A549 (cell line): Measurements from ENCODE around the gene FGF18. TPM values are rescaled to one million over a fixed set of nuclear protein-coding genes. Genes with fewer than 3 reads are reported as not detected.
A peak's percentile ranks its signal among the peaks of the same experiment; 100 is the strongest.
"Not testable (repeated sequence)": the region's sequence is repeated elsewhere in the genome, so short reads cannot be mapped to it uniquely, and the experiment has no call there.

Experiments used
- ATAC-seq, 2 experiments: fragments of 200-7000 bp in 1 of 2; fragments of >200 bp in 1 of 2; cut with Nextera tagmentation in 1 of 2; cut with Tn5 transposase in 1 of 2; 3 replicates each; pipeline versions ENCODE4 v1.8.0 to v1.9.1; 2018 to 2020; ENCODE audit warnings: mild to moderate bottlenecking in 1 of 2, moderate library complexity in 1 of 2
- CTCF ChIA-PET: fragments of 300-600 bp; sonication (Branson Sonifier 250); formaldehyde crosslinking; extraction: SDS; loops from one replicate; lab custom pipeline; 2021; ENCODE audit warnings: antibody characterized with exemption, inconsistent platforms; lab: Yijun Ruan, JAX
- POLR2A ChIA-PET: fragments of 350-600 bp; formaldehyde crosslinking; extraction: SDS; loops from one replicate; lab custom pipeline; 2021; ENCODE audit warnings: antibody characterized with exemption, inconsistent platforms; lab: Yijun Ruan, JAX
- DNase-seq, 2 experiments: peaks; one replicate each; pipeline versions ENCODE4 v3.0.0 to v3.0.0-alpha.2; 2011 to 2016; ENCODE audit warnings: low read depth in 1 of 2, low spot score in 1 of 2
- FAIRE-seq: peaks from 2 replicates; lab custom pipeline; 2011; peaks lifted over from hg19 to GRCh38; lab: Jason Lieb, UNC
- H3K27ac ChIP-seq, 2 experiments: fragments of >200 bp; sonication (Bioruptor Twin); formaldehyde crosslinking; 3 replicates each; pipeline ENCODE4 v1.5.1; 2016 to 2017
- H3K4me1 ChIP-seq: fragments of >200 bp; sonication (Bioruptor Twin); formaldehyde crosslinking; 3 replicates; pipeline ENCODE4 v1.6.1; 2016
- H3K4me2 ChIP-seq: fragments of >200 bp; sonication (Bioruptor Twin); formaldehyde crosslinking; 3 replicates; pipeline ENCODE4 v1.6.1; 2016
- H3K4me3 ChIP-seq: fragments of >200 bp; sonication (Bioruptor Twin); formaldehyde crosslinking; 3 replicates; pipeline ENCODE4 v1.5.1; 2016
- H3K9me3 ChIP-seq: fragments of >200 bp; sonication (Bioruptor Twin); formaldehyde crosslinking; 3 replicates; pipeline ENCODE4 v1.6.1; 2016
- CBX2 ChIP-seq: fragments of 200-600 bp; sonication (generic); IDR thresholded peaks from 2 replicates; pipeline ENCODE4 v1.6.1; 2016; ENCODE audit warnings: low read depth, mild to moderate bottlenecking, borderline replicate concordance
- EHF ChIP-seq: fragments of 250-450 bp; sonication (Bioruptor Pico); IDR thresholded peaks from 2 replicates; pipeline ENCODE4 v1.5.0; 2020; ENCODE audit warnings: mild to moderate bottlenecking
- FOSB ChIP-seq: fragments of 250-450 bp; sonication (Bioruptor Pico); IDR thresholded peaks from 2 replicates; pipeline ENCODE4 v1.5.0; 2020; ENCODE audit warnings: mild to moderate bottlenecking, moderate library complexity
- HOXA7 ChIP-seq: fragments of 250-450 bp; sonication (Bioruptor Pico); IDR thresholded peaks from 2 replicates; pipeline ENCODE4 v1.5.0; 2020; ENCODE audit warnings: mild to moderate bottlenecking, moderate library complexity
- JUN ChIP-seq, 2 experiments: fragments of >200 bp; sonication (Bioruptor Twin); formaldehyde crosslinking; IDR thresholded peaks; 2 replicates in 1 of 2; 3 replicates in 1 of 2; pipeline ENCODE4 v1.6.1; 2016 to 2017
- RARB ChIP-seq: fragments of 250-450 bp; sonication (Bioruptor Pico); IDR thresholded peaks from 2 replicates; pipeline ENCODE4 v1.8.0; 2021; ENCODE audit warnings: mild to moderate bottlenecking, moderate library complexity
- RNF2 ChIP-seq: fragments of 200-600 bp; sonication (generic); IDR thresholded peaks from 2 replicates; pipeline ENCODE4 v1.6.1; 2016; ENCODE audit warnings: low read depth, mild to moderate bottlenecking, antibody characterized with exemption, moderate library complexity, borderline replicate concordance
- SREBF2 ChIP-seq: fragments of 450-650 bp; IDR thresholded peaks from 2 replicates; pipeline ENCODE4 v1.6.1; 2014; ENCODE audit warnings: mild to moderate bottlenecking, moderate library complexity
- TFCP2L1 ChIP-seq: fragments of 250-450 bp; sonication (Bioruptor Pico); IDR thresholded peaks from 2 replicates; pipeline ENCODE4 v1.5.0; 2021; ENCODE audit warnings: mild to moderate bottlenecking
- WGBS: methylation state at CpG from one replicate; pipeline ENCODE4 v1.1.6; 2017; ENCODE audit errors: missing lambda C conversion rate; 5-methylcytosine and 5-hydroxymethylcytosine counted together
- polyA plus RNA-seq, 4 experiments: library from polyadenylated mRNA; depleted of rRNA in 3 of 4; stranded (reverse); fragments of >200 nt; fragmentation: RNase III in 1 of 4; extraction: RNeasy Plus Mini Kit Qiagen cat#74134 plus additional on column Dnase treatment in 1 of 4; gene quantifications; 2 replicates in 3 of 4; 3 replicates in 1 of 4; pipeline ENCODE4 v1.2.3, GENCODE V29; 2011 to 2017
- TF ChIP-seq, protein P1 (sequence below): fragments of >200 bp; sonication (Bioruptor Twin); formaldehyde crosslinking; IDR thresholded peaks from 2 replicates; pipeline ENCODE4 v1.6.1; 2016
- TF ChIP-seq, protein P2 (sequence below): fragments of >200 bp; sonication (Bioruptor Twin); formaldehyde crosslinking; IDR thresholded peaks from 3 replicates; pipeline ENCODE4 v1.5.1; 2016
- TF ChIP-seq, protein P3 (sequence below): IDR thresholded peaks from 2 replicates; pipeline ENCODE4 v1.6.1; 2012

The FGF18 gene
- polyA plus RNA-seq, 2 of the 4 experiments (the other 2 are of a cell fraction) = 0.09 to 0.16 TPM

DNA sequence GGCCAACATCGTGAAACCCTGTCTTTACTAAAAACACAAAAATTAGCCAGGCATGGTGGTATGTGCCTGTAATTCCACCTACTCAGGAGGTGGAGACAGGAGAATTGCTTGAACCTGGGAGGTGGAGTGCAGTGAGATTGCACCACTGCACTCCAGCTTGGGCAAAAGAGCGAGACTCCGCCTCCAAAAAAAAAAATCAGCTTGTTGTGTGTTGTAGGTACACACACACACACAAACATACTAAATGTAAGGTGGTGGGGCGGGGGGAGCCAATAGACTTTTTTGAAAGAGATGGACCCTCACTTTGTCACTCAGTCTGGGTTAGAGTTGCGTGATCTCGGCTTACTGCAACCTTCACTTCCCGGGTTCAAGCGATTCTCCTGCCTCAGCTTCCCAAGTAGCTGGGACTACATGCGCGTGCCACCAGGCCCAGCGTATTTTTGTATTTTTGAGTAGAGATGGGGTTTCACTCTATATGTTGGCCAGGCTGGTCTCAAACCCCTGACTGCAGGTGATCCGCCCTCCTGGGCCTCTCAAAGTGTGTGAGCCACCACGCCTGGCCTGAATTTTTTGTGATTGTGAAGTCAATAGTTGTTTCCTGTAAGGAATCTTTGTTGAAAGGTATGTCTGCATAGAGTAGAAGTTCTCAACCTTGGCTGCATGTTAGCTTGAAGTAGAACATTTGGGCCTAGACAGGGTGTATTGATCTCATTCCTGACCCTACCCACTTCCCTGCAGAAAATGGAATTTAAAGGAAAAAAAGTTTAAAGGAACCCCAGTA, 18.1 kb upstream of the FGF18 start (continued):
- TF ChIP-seq, protein P1, sequence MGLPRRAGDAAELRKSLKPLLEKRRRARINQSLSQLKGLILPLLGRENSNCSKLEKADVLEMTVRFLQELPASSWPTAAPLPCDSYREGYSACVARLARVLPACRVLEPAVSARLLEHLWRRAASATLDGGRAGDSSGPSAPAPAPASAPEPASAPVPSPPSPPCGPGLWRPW = no peak
- TF ChIP-seq, all 56 proteins: peak for 2

DNA sequence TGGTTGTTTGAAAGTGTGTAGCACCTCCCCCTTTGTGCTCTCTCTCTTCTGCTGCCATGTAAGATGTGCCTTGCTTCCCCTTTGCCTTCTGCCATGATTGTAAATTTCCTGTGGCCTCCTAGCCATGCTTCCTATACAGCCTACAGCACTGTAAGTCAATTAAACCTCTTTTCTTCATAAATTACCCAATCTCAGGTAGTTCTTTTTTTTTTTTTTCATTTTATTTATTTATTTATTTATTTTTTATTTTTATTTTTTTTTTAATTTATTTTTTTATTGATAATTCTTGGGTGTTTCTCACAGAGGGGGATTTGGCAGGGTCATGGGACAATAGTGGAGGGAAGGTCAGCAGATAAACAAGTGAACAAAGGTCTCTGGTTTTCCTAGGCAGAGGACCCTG, 16.7 kb upstream of the FGF18 start:
- H3K27ac ChIP-seq, POLR2A ChIA-PET, H3K9me3 ChIP-seq, H3K4me3 ChIP-seq, DNase-seq, CTCF ChIA-PET, FAIRE-seq, H3K4me2 ChIP-seq: not testable (repeated sequence)
- H3K4me1 ChIP-seq = peaks cover 69% of the 10 kb centered on the region
- ATAC-seq = peak in 1 of 2 experiments; percentile 7; a peak in 2 of 6 replicates

DNA sequence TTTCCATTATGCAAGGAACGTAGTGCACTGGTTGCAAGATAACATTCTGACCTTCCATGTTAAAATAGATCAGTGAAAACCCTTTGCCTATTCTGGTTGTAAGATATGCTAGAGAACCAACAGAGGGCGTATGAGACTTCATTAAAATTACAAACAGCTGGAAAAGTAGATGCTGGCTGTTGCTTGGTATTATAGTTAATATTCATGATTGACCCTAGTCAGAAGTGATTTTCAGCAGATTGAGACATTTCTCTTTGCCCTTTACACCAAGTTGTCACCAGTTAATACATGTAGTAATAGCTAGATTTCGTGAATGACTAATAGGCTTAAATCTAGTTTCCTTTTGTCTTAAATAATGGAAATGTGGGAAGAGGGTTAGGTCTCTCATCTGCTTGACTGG, 13.8 kb upstream of the FGF18 start:
- Histone ChIP-seq H3K4me3 (no peak overlapping the region), H3K9me3 (no peaks in the 10 kb centered on the region), H3K4me1 (peaks cover 68% of the 10 kb centered on the region), H3K4me2 (peak overlapping the region; percentile 16; the same call in 2 of the 3 replicates)
- DNase-seq (peak in 1 of 2 experiments; percentile 47), FAIRE-seq (no peak)
- TF ChIP-seq CBX2 (no peak), SREBF2 (no peak), TFCP2L1 (peak; percentile 73), FOSB (peak; percentile 86), HOXA7 (CRISPR knock-in tag) (peak; percentile 83; the same call in 1 of the 2 replicates), RARB (CRISPR knock-in tag) (peak; percentile 70; the same call in 1 of the 2 replicates), RNF2 (no peak), EHF (CRISPR knock-in tag) (no peak)
- TF ChIP-seq, protein P2, sequence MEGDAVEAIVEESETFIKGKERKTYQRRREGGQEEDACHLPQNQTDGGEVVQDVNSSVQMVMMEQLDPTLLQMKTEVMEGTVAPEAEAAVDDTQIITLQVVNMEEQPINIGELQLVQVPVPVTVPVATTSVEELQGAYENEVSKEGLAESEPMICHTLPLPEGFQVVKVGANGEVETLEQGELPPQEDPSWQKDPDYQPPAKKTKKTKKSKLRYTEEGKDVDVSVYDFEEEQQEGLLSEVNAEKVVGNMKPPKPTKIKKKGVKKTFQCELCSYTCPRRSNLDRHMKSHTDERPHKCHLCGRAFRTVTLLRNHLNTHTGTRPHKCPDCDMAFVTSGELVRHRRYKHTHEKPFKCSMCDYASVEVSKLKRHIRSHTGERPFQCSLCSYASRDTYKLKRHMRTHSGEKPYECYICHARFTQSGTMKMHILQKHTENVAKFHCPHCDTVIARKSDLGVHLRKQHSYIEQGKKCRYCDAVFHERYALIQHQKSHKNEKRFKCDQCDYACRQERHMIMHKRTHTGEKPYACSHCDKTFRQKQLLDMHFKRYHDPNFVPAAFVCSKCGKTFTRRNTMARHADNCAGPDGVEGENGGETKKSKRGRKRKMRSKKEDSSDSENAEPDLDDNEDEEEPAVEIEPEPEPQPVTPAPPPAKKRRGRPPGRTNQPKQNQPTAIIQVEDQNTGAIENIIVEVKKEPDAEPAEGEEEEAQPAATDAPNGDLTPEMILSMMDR = peak; percentile 46
- TF ChIP-seq, protein P3, sequence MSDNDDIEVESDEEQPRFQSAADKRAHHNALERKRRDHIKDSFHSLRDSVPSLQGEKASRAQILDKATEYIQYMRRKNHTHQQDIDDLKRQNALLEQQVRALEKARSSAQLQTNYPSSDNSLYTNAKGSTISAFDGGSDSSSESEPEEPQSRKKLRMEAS = no peak
- TF ChIP-seq, all 56 proteins: peak for 5
- CTCF ChIA-PET = interaction anchor here (0.7 to 1.4 kb wide), 7 partner anchors 8 to 224 kb away, joined by 3 to 10 read pairs (median 4); no protein-coding TSS in a partner anchor
- no peak overlapping the region for H3K27ac ChIP-seq
- POLR2A ChIA-PET = interaction anchor here (1.8 kb wide), 1 partner anchor 17 kb away, joined by 8 read pairs; the partner anchor contains the start of gene NPM1
- 50% methylated on average over 3 of the region's 3 CpGs for WGBS
- peak; percentile 60 to 74 for ATAC-seq

DNA sequence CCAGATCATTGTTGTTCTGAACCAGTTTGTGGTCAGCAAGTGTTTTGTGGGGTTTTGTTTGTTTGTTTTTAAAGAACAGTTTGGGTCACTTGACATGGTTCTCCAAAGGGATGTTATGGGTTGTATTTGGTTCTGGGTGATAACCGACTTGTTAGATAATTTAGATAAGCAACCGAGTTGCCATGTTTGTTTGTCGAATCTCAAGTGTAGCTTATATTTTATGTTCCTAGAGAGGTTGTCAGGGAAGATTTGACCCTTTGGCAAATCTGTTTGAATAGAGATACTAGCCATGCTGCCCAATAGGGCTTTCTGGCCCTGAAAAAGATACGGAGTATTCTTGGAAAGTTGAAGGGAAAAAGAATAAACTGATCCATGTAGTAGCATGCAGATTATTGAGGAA, 12.2 kb upstream of the FGF18 start:
- H3K4me1 ChIP-seq = peaks cover 56% of the 10 kb centered on the region
- ChIA-PET CTCF (no interaction called here), POLR2A (no interaction called here)
- H3K4me3 ChIP-seq = no peak overlapping the region
- no peaks in the 10 kb centered on the region for H3K9me3 ChIP-seq
- no peak overlapping the region for H3K27ac ChIP-seq
- ATAC-seq (no peak), DNase-seq (no peak), FAIRE-seq (no peak)
- TF ChIP-seq JUN (IDR thresholded peaks at IDR 0.05) (0 out of 5 replicates have a peak, but pooled peaks of 1 of the 2 experiments have one; percentile 12), TFCP2L1 (0 out of 2 replicates have a peak, but pooled peaks have one; percentile 47), RARB (CRISPR knock-in tag) (no peak)
- 73% methylated on average over 4 of the region's 4 CpGs for WGBS
- H3K4me2 ChIP-seq = no peak overlapping the region; the same call in 2 of the 3 replicates
